GM23248 (cell line): ENCODE data around the gene PDILT. TPM values are rescaled to one million over a fixed set of nuclear protein-coding genes. Genes with fewer than 3 reads are reported as not detected.

Experiments used
- DNase-seq: peaks from one replicate; pipeline ENCODE4 v3.0.0-alpha.2; 2015
- H2AFZ ChIP-seq: fragments of 200-600 bp; sonication (generic); 2 replicates; pipeline ENCODE4 v1.6.1; 2016; ENCODE audit warnings: antibody characterized with exemption
- H3F3A ChIP-seq: fragments of 200-600 bp; sonication (generic); 2 replicates; pipeline ENCODE4 v1.6.1; 2016; ENCODE audit warnings: mild to moderate bottlenecking, antibody characterized with exemption, mixed run types; ENCODE audit not compliant: insufficient read depth
- H3K27ac ChIP-seq: fragments of 200-600 bp; sonication (generic); 2 replicates; pipeline ENCODE4 v1.5.1; 2016; ENCODE audit warnings: mild to moderate bottlenecking
- H3K27me3 ChIP-seq: fragments of 200-600 bp; sonication (generic); replicated peaks from 2 replicates; pipeline ENCODE4 v1.6.1; 2016; ENCODE audit warnings: mild to moderate bottlenecking; ENCODE audit not compliant: insufficient read depth
- H3K36me3 ChIP-seq: fragments of 200-600 bp; sonication (generic); 2 replicates; pipeline ENCODE4 v1.6.1; 2016; ENCODE audit warnings: low read depth, mild to moderate bottlenecking
- H3K4me1 ChIP-seq: fragments of 200-600 bp; sonication (generic); 2 replicates; pipeline ENCODE4 v1.6.1; 2016; ENCODE audit warnings: mild to moderate bottlenecking; ENCODE audit not compliant: insufficient read depth
- H3K4me2 ChIP-seq: fragments of 200-600 bp; sonication (generic); one replicate; pipeline ENCODE4 v1.6.1; 2016; ENCODE audit warnings: mild to moderate bottlenecking; ENCODE audit not compliant: unreplicated experiment
- H3K4me3 ChIP-seq: fragments of 200-600 bp; sonication (generic); 2 replicates; pipeline ENCODE4 v1.5.1; 2016; ENCODE audit warnings: mild to moderate bottlenecking
- H3K79me2 ChIP-seq: fragments of 200-600 bp; sonication (generic); 2 replicates; pipeline ENCODE4 v1.6.1; 2016; ENCODE audit warnings: mild to moderate bottlenecking; ENCODE audit not compliant: insufficient read depth
- H3K9ac ChIP-seq: fragments of 200-600 bp; sonication (generic); 2 replicates; pipeline ENCODE4 v1.6.1; 2016; ENCODE audit warnings: mild to moderate bottlenecking
- H3K9me2 ChIP-seq: fragments of 200-600 bp; sonication (generic); 2 replicates; pipeline ENCODE4 v1.6.1; 2016; ENCODE audit warnings: mixed run types, mild to moderate bottlenecking, moderate library complexity; ENCODE audit not compliant: insufficient read depth
- H3K9me3 ChIP-seq: fragments of 200-600 bp; sonication (generic); one replicate; pipeline ENCODE4 v1.6.1; 2017; ENCODE audit warnings: low read depth
- H4K20me1 ChIP-seq: fragments of 200-600 bp; sonication (generic); 2 replicates; pipeline ENCODE4 v1.6.0; 2016; ENCODE audit not compliant: insufficient read depth
- EZH2 ChIP-seq: fragments of 200-600 bp; sonication (generic); IDR thresholded peaks from 2 replicates; pipeline ENCODE4 v1.6.1; 2018; ENCODE audit warnings: antibody characterized with exemption, mild to moderate bottlenecking; ENCODE audit not compliant: insufficient read depth, poor library complexity, severe bottlenecking
- EZH2phosphoT487 ChIP-seq: fragments of 200-600 bp; sonication (generic); IDR thresholded peaks from 2 replicates; pipeline ENCODE4 v1.6.1; 2018; ENCODE audit warnings: antibody characterized with exemption, moderate library complexity, mild to moderate bottlenecking, low read depth; ENCODE audit not compliant: insufficient read depth
- WGBS, 2 experiments: methylation state at CpG; one replicate each; pipeline ENCODE4 v1.1.6; 2015 to 2017; ENCODE audit warnings: low lambda C conversion rate in 2 of 2, low coverage in 1 of 2; ENCODE audit errors: missing lambda C conversion rate in 2 of 2; 5-methylcytosine and 5-hydroxymethylcytosine counted together
- in situ Hi-C: fragments of 300-500 bp; cut with MboI; formaldehyde crosslinking; loops from 2 replicates; pipeline ENCODE4 v1.15.0; 2020
- polyA plus RNA-seq: library from polyadenylated mRNA; unstranded; fragments of >200 nt; fragmentation: Nextera tagmentation; extraction: Ambion mirVana; gene quantifications from 2 replicates; pipeline ENCODE4 v1.2.1, GENCODE V29; 2016
- total RNA-seq: library from RNA; depleted of rRNA; stranded (reverse); fragments of >200 nt; shearing (Covaris generic); gene quantifications from 2 replicates; pipeline ENCODE4 v1.2.3, GENCODE V29; 2014

The PDILT gene
- total and polyA plus RNA-seq, 2 experiments from 2014 or later: not detected

GRCh38 chr16:20347666-20348364, 56.7 kb downstream of the PDILT start:
- WGBS, 2 experiments: 34 to 38% methylated on average over 12 of the region's 12 CpGs
- Histone ChIP-seq H3F3A (no peaks in the 10 kb centered on the region), H3K9me3 (no peaks in the 10 kb centered on the region), H3K79me2 (no peaks in the 10 kb centered on the region), H3K4me3 (no peak overlapping the region), H3K36me3 (no peaks in the 10 kb centered on the region), H3K27ac (no peak overlapping the region), H3K9me2 (no peaks in the 10 kb centered on the region), H3K4me1 (no peaks in the 10 kb centered on the region), H4K20me1 (no peaks in the 10 kb centered on the region), H3K4me2 (no peak overlapping the region), H3K27me3 (no peaks in the 10 kb centered on the region), H2AFZ (no peak overlapping the region), H3K9ac (no peak overlapping the region)
- TF ChIP-seq EZH2phosphoT487: no peak
- TF ChIP-seq EZH2: no peak
- DNase-seq: no peak
- in situ Hi-C loops: no loop called here

GRCh38 chr16:20344611-20345010, 59.9 kb downstream of the PDILT start:
- DNase-seq: no peak
- Histone ChIP-seq H3K4me1 (no peaks in the 10 kb centered on the region), H3K27me3 (no peaks in the 10 kb centered on the region), H3K4me2 (no peak overlapping the region), H3K36me3 (no peaks in the 10 kb centered on the region), H4K20me1 (no peaks in the 10 kb centered on the region), H3K9me3 (no peaks in the 10 kb centered on the region), H3K79me2 (no peaks in the 10 kb centered on the region), H3K9ac (no peak overlapping the region), H2AFZ (no peak overlapping the region), H3K4me3 (no peak overlapping the region), H3K9me2 (no peaks in the 10 kb centered on the region), H3K27ac (no peak overlapping the region), H3F3A (no peaks in the 10 kb centered on the region)
- in situ Hi-C loops: no loop called here
- WGBS, 2 experiments: 32 to 33% methylated on average over 5 of the region's 5 CpGs
- no peak for TF ChIP-seq EZH2
- no peak for TF ChIP-seq EZH2phosphoT487

- no peak for TF ChIP-seq EZH2phosphoT487
- TF ChIP-seq EZH2: no peak
- 62 to 73% methylated on average over 3 of the region's 3 CpGs for WGBS, 2 experiments
- in situ Hi-C loops: no loop called here
Measured at GRCh38 chr16:20339744-20340143, 64.8 kb downstream of the PDILT start.

GRCh38 chr16:20336955-20337354, 67.6 kb downstream of the PDILT start:
- H3K9me3 ChIP-seq: no peaks in the 10 kb centered on the region
- H3K79me2 ChIP-seq: no peaks in the 10 kb centered on the region
- no peak for DNase-seq
- H3K4me1 ChIP-seq: no peaks in the 10 kb centered on the region
- TF ChIP-seq EZH2phosphoT487 (no peak), EZH2 (no peak)
- in situ Hi-C loops: no loop called here
- H3K36me3 ChIP-seq: no peaks in the 10 kb centered on the region
- H3F3A ChIP-seq: no peaks in the 10 kb centered on the region
- no peak overlapping the region for H3K9ac ChIP-seq
- no peak overlapping the region for H2AFZ ChIP-seq
- no peak overlapping the region for H3K27ac ChIP-seq
- no peak overlapping the region for H3K4me3 ChIP-seq
- no peaks in the 10 kb centered on the region for H3K9me2 ChIP-seq
- WGBS, 2 experiments: 3% methylated on average over 2 of the region's 2 CpGs
- H3K4me2 ChIP-seq: no peak overlapping the region
- H3K27me3 ChIP-seq: no peaks in the 10 kb centered on the region
- no peaks in the 10 kb centered on the region for H4K20me1 ChIP-seq

More at GRCh38 chr16:20339744-20340143, 64.8 kb downstream of the PDILT start:
- no peaks in the 10 kb centered on the region for H3K36me3 ChIP-seq
- no peak overlapping the region for H3K4me2 ChIP-seq
- no peaks in the 10 kb centered on the region for H3K79me2 ChIP-seq
- H3K9ac ChIP-seq: no peak overlapping the region
- H3K9me3 ChIP-seq: no peaks in the 10 kb centered on the region
- H3K9me2 ChIP-seq: no peaks in the 10 kb centered on the region
- no peaks in the 10 kb centered on the region for H4K20me1 ChIP-seq
- no peak overlapping the region for H3K27ac ChIP-seq
- DNase-seq: no peak
- no peak overlapping the region for H3K4me3 ChIP-seq
- no peaks in the 10 kb centered on the region for H3K27me3 ChIP-seq
- no peaks in the 10 kb centered on the region for H3F3A ChIP-seq
- no peaks in the 10 kb centered on the region for H3K4me1 ChIP-seq
- no peak overlapping the region for H2AFZ ChIP-seq

- TF ChIP-seq EZH2phosphoT487: no peak
- TF ChIP-seq EZH2: no peak
- no peaks in the 10 kb centered on the region for H3K36me3 ChIP-seq
- H4K20me1 ChIP-seq: no peaks in the 10 kb centered on the region
- H3F3A ChIP-seq: no peaks in the 10 kb centered on the region
- H3K9me3 ChIP-seq: no peaks in the 10 kb centered on the region
- no peaks in the 10 kb centered on the region for H3K27me3 ChIP-seq
- no peak for DNase-seq
- H3K4me2 ChIP-seq: no peak overlapping the region
- H3K9me2 ChIP-seq: no peaks in the 10 kb centered on the region
- H3K4me1 ChIP-seq: no peaks in the 10 kb centered on the region
- 9 to 13% methylated on average over 1 of the region's 1 CpG for WGBS, 2 experiments
- no peak overlapping the region for H2AFZ ChIP-seq
- no peak overlapping the region for H3K9ac ChIP-seq
- H3K27ac ChIP-seq: no peak overlapping the region
- H3K79me2 ChIP-seq: no peaks in the 10 kb centered on the region
- H3K4me3 ChIP-seq: no peak overlapping the region
- in situ Hi-C loops: no loop called here
Measured at GRCh38 chr16:20334396-20334795, 70.1 kb downstream of the PDILT start.
